ENCODE data around the gene ADD1. TPM values are rescaled to one million over a fixed set of nuclear protein-coding genes. Genes with fewer than 3 reads are reported as not detected.

Gene ADD1
- total RNA-seq, 6 experiments from 2014 or later, result 94.4 to 120 (median 103) TPM

- H3K36me3 ChIP-seq, result peaks cover 0 to 2% (median 0%) of the 10 kb centered on the region in 4 donors
- ATAC-seq (no peak), DNase-seq (peak; percentile 53 to 65 (median 55))
- peaks cover 0 to 87% (median 46%) of the 10 kb centered on the region in 4 donors for H3K4me1 ChIP-seq
- peak overlapping the region; percentile 85 to 90 (median 85) for H3K27ac ChIP-seq
- intact Hi-C loops (cut with DNase I), result no loop called here
- TF ChIP-seq POLR2A (IDR thresholded peaks at IDR 0.05) (no peak), CTCF (IDR thresholded peaks at IDR 0.05) (no peak)
- H3K4me3 ChIP-seq, result no peak overlapping the region
- WGBS (ENCODE audit: insufficient coverage, low coverage, low lambda C conversion rate, missing lambda C conversion rate), result 71% methylated on average over 5 of the region's 27 CpGs
- no peaks in the 10 kb centered on the region for H3K9me3 ChIP-seq
- no peaks in the 10 kb centered on the region for H3K27me3 ChIP-seq
Observed at GRCh38 chr4:2795893-2796848, 47.5 kb upstream of the ADD1 start.

DNA sequence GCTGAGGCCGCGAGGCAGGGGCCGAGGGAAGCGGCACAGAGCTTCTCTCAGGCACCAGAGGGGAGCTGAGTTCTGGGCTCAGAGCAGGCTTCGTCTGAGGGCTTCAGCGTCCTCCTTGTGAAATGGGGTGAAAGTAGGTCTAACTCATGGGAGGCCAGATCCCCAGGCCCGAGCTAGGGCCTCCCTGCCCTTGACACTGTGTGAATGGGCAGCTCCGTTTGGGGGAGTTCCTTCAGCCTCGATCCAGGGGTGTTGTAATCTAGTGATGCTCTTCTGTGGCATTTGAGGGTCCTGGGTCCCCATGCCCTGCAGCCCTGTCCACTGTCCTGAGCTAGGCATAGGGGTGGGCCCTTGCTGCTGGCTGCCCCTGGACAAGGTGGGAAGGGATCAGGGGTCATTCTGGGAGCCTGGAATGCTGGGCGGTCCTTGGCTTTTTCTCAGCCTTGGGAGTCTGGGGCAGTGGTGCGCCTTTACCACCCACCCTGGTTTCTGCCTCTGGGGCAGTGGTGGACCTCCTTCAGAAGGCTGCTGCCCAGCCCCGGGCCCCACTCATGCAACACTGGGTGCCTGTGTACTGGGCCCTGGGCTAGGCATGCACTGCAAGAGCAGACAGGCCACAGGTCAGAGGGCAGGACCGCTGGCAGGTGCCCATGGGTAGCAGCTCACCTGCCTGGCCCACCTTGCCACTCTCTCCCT is 46.6 kb upstream of the ADD1 start:
- Histone ChIP-seq H3K4me3 (no peak overlapping the region), H3K36me3 (peaks cover 0 to 2% (median 0%) of the 10 kb centered on the region in 4 donors), H3K4me1 (peaks cover 2 to 84% (median 42%) of the 10 kb centered on the region in 4 donors), H3K27ac (peak overlapping the region; percentile 62 to 90 (median 85)), H3K9me3 (no peaks in the 10 kb centered on the region), H3K27me3 (no peaks in the 10 kb centered on the region)
- no peak for TF ChIP-seq POLR2A (IDR thresholded peaks at IDR 0.05)
- no peak for TF ChIP-seq CTCF (IDR thresholded peaks at IDR 0.05)
- ATAC-seq (peak in 1 of 4 donors; percentile 6), DNase-seq (peak; percentile 41 to 80 (median 74))
- intact Hi-C loops (cut with DNase I), result no loop called here
- 86% methylated on average over 2 of the region's 13 CpGs for whole genome bisulfite sequencing (ENCODE audit: insufficient coverage, low coverage, low lambda C conversion rate, missing lambda C conversion rate)

DNA sequence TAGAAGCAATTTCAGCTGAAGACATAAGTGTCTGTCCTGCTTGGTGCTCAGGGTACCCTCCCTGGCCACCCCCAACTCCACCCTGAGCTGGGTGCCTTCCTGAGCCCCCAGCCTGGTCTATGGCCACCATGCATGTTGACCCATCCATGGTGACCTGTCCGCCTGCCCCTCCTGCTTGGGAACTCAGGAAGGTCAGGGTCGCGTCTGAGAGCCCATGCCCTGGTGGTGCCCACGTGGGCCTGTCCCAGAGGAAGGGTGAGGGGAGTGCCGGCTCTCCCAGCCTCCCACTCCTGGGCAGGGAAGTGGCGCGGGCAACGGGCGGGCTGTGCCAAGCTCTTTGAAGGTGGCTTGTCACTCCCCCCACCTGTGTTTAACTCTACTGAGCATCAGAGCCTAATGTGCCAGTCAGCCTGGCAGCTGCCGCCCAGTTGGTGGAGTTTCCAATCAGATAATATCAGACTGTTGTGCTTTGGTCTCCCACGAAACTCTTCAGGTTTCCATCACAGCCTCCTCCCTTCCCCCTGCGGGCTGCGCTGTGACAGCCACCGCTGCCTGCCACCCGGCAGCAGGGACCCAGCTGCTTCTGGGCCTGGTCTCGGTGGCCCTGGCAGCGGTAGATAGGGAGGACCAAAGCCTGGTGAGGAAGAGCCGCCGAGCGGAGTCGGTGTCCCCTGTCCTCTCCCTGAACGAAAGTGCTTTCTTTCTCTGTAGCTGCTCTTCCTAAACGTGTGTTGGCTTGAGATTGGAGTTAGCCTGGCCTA is 45.9 kb upstream of the ADD1 start:
- Histone ChIP-seq H3K9me3 (no peaks in the 10 kb centered on the region), H3K36me3 (peaks cover 0 to 2% (median 0%) of the 10 kb centered on the region in 4 donors), H3K4me1 (peaks cover 2 to 77% (median 39%) of the 10 kb centered on the region in 4 donors), H3K27ac (peak overlapping the region; percentile 54 to 81 (median 62)), H3K27me3 (no peaks in the 10 kb centered on the region), H3K4me3 (no peak overlapping the region)
- peak; percentile 31 to 75 (median 70) for DNase-seq
- intact Hi-C loops (cut with DNase I), result no loop called here
- 29% methylated on average over 15 of the region's 23 CpGs for WGBS (ENCODE audit: insufficient coverage, low coverage, low lambda C conversion rate, missing lambda C conversion rate)
- no peak for TF ChIP-seq POLR2A (IDR thresholded peaks at IDR 0.05)
- TF ChIP-seq CTCF (IDR thresholded peaks at IDR 0.05), result no peak
- peak in 1 of 4 donors; percentile 4 for ATAC-seq

All from right lobe of liver (tissue), 6 donors.